Activated CD8-positive, alpha-beta memory T cell treated with anti-CD3 and anti-CD28 coated beads, Interleukin-2, amount 50 U/mL, for 24 hours (primary cell): ENCODE measurements around the gene TMEM30A.

Experiments
- DNase-seq: peaks from one replicate; pipeline ENCODE4 v3.0.0-alpha.2; 2020; ENCODE audit errors: extremely low read depth

Gene TMEM30A

GRCh38 chr6:75284632-75285282 lies at the start of gene TMEM30A:
Gene TMEM30A (minus strand): TSS chr6:75284792. CDS start chr6:75284638, 154 bp downstream.
- peak; percentile 93 for DNase-seq

- no peak for DNase-seq
Measured at GRCh38 chr6:75333676-75334200, 49.1 kb upstream of the TMEM30A start.

- DNase-seq, result no peak
Measured at GRCh38 chr6:75331151-75331550, 46.6 kb upstream of the TMEM30A start.

DNA sequence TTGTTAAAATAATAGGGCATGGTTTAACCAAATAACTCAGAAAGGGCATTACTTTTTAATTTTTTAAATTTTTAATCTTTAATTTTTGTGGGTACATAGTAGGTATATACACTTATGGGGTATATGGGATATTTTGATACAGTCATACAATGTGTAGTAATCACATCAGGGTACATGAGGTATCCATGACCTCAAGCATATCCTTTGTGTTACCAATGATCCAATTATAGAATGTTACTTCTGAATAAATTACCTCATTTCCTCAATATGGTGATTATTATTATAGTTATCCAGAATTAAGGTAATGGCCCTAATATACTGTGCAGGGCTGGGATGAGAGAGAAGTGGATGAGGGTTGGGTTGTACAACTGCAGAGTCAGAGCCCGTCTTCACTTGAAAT lies 45.1 kb upstream of the TMEM30A start:
- DNase-seq, result no peak

DNA sequence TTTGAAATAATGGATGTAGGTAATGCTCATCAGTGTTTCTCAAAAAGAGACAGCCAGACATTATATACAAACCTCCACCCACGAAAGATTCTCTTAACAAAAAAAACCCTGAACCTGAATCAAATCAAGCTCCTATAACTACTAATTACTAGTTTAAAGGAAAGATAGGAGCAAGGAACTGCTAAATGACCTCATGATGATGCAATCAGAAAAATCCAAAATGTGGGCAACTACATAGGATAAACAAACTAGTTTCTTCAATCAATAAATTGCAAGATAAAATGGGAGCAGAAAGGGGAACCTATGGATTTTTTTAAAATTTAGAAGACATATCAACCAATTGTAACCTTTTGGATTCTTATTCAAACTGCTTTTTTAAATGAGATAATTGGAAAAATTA lies 43.2 kb upstream of the TMEM30A start:
- DNase-seq, result no peak

GRCh38 chr6:75326557-75327258 lies 42.1 kb upstream of the TMEM30A start:
- DNase-seq, result no peak

- DNase-seq, result no peak
Measured at GRCh38 chr6:75318900-75319299, 34.3 kb upstream of the TMEM30A start.

DNA sequence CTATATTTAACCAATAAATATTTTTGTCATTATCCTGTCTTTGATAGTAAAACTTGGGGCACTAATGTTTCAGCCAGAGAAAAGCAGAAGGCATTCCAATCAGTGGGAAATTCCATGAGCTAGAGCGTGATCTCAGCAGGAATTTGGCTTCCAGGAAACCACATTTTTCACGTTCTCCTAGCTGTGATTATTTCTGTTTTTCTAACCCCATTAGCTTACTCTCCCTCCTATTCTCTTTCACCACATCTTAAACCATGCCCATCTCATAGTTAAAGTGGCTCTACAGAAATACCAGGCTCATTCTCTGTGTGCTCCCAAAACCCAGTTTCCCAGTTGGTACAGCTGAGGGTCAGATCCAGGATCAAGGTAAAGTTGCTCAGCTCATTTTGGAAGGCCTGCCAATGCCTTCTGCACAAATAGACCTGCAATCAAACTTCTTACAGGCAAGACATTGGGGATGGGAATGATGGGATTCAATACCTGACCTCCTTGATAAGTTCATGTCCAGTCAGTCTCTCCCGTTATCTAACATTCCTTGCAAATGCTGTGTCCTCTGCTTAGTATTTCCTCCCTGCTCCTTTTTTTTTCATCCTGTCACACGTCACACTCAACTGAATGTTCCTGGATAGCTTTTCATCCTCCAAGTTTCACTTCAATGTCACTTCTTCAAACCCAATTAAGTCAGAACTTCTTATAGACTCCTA lies 33.1 kb upstream of the TMEM30A start:
- no peak for DNase-seq

GRCh38 chr6:75315978-75316377 lies 31.4 kb upstream of the TMEM30A start:
- no peak for DNase-seq

- no peak for DNase-seq
Measured at GRCh38 chr6:75308250-75308988, 23.8 kb upstream of the TMEM30A start.

- no peak for DNase-seq
Measured at GRCh38 chr6:75307364-75308004, 22.9 kb upstream of the TMEM30A start.

GRCh38 chr6:75306064-75306463 lies 21.5 kb upstream of the TMEM30A start:
- no peak for DNase-seq

GRCh38 chr6:75305573-75305972 lies 21.0 kb upstream of the TMEM30A start:
- DNase-seq, result no peak

DNA sequence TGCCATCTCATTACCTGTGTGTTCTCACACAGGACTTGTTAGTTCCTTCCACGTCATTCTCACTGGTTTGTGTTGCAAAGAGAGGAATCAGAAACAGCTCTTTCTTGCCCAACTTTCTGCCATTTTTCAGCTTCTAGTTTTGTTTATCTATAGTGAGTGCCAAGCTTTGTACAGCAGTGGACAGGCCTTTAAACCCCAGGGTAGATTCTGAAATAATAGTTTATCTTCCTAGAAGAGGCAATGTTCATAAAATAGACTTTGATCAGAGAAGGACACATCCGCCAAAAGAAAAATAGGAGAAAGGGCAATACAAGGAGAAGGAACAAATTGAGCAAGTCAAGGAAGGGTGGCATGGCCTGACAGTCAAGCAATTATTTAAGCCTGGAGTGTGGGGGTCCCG lies 17.7 kb upstream of the TMEM30A start:
- DNase-seq, result no peak

DNA sequence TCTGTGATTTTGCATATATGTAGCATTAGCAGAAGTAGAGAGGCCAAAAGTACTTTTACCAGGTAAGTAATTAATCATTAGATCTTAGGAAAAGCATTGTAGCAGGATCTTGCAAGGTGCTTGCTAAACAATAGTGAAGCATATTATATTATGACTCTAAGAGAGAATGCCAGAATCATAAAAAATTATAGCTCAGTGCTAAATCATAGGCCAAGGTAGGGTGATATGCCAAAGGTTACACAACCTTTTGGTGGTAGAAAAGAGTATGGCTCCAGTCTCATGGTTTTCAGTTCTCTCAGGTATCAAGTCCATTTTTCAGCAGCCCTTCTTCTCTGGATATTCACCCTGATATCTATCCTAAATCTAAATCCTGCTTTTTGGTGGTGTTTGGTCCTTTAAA lies 16.9 kb upstream of the TMEM30A start:
- DNase-seq, result no peak

- DNase-seq, result no peak
Measured at GRCh38 chr6:75301088-75301487, 16.5 kb upstream of the TMEM30A start.

- DNase-seq, result no peak
Measured at GRCh38 chr6:75300531-75300855, 15.9 kb upstream of the TMEM30A start.

DNA sequence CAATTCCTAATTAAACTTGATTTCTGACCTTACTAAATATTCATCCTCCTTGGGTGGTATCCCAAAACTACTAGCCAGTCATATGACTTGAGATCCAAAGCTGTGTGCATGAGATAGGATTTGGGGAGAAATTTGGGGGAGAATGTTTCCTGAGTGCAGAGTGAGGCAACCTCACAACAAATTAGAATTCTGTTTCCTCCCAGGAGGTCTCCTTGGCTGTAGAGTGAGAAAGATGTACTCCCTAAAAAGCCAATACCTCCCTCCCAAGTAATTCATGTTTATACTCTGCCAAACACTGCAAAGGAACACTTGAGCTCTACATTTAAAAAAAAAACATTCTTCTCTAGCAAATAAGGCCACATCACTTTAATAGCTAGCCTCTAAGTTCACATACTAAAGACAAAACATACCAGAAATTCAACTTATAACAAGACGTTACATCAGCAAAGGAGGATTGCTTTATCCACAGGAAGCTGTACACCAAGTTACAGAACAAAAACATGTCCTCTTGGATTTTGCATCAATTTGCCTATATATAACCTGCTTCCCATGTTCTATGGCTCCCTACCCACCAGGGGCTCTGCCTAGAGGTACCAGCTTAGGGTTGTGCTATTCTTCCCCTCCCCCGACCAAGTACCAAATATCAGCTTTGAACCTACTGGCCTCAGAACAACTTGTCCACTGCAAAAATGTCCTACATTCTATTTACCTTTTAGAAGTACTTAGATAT lies 15.4 kb upstream of the TMEM30A start:
- DNase-seq, result no peak

DNA sequence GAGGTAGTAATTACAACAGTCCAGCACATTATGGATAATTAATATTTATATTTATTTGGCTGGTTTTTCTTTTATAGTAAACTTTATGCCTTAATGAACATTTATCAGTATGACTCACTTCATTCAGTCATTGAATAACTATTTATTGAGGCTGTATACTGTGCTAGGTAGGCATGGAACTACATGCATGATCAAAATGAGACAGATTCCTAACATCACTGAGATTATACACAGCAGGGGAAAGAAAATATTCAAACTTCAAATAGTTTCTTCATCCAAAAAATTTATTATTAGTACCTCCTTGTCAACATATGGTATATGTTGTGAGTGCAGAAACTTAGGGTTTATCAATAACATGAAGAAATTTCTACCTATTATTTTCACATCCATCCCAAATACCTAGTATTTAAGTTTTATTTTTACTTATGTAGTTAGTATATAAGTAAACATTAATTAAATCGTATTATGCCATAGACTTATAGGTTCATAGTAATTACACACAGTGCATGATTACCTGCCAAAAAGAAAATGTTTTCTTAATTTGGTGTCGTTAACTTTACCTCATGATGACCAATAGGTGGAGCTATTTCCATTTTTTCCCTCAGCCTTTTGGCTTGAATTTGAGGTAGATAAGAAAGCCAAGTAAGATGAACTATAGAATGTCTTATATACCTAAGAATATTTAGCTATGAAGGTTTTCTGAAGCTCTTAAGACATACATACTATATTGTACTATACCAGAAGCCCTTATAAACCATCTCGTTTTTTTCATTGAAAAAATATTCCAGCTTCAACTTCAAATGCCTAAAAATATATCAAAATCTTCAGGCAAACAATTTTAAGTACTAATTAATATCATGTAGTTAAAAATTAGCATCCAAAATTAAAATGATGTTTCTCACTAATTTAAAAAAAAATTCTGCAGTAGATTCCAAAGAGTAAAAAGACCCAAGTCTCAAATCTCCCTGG lies 12.5 kb upstream of the TMEM30A start:
- DNase-seq, result no peak

GRCh38 chr6:75292555-75292954 lies 8.0 kb upstream of the TMEM30A start:
- no peak for DNase-seq
